GM18861 (cell line): ENCODE data around the gene SOX15.

Source experiments
- ATAC-seq: cut with Tn5 transposase; IDR thresholded peaks from one replicate; pipeline ENCODE4 v1.9.1; 2021; ENCODE audit not compliant: unreplicated experiment

The SOX15 gene

DNA sequence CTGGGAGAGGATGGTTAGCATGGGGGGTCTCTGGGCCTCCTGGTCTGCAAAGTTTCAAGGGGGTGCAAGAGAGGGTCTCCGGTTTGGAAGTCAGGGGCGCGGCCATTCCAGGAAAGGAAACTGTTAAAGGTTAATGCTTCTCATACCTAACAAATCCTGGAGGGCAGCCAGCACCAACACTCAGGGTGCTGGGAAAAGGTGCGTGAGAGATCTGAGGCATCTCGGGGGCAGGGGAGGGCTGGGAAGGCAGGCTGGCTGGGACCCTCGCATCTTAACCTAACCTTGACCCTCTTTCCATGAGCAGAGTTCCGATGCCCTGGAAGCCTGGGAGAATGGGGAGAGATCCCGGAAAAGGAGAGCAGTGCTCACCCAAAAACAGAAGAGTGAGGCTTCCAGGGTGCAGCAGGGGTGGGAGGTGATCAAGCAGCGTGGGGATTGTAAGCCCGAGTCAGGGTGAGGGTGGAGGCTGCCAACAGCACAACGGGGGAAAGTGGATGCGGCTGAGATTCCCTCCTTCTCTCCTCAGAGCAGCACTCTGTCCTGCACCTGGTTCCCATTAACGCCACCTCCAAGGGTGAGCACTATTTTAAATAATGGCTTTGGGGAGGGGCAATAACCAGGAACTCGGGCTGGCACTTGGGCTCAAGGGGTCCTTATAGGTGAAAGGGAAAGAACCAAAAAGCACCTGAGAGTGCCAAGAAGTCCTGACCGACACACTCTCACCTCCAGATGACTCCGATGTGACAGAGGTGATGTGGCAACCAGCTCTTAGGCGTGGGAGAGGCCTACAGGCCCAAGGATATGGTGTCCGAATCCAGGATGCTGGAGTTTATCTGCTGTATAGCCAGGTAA lies 30.3 kb downstream of the SOX15 start:
- ATAC-seq = no peak

DNA sequence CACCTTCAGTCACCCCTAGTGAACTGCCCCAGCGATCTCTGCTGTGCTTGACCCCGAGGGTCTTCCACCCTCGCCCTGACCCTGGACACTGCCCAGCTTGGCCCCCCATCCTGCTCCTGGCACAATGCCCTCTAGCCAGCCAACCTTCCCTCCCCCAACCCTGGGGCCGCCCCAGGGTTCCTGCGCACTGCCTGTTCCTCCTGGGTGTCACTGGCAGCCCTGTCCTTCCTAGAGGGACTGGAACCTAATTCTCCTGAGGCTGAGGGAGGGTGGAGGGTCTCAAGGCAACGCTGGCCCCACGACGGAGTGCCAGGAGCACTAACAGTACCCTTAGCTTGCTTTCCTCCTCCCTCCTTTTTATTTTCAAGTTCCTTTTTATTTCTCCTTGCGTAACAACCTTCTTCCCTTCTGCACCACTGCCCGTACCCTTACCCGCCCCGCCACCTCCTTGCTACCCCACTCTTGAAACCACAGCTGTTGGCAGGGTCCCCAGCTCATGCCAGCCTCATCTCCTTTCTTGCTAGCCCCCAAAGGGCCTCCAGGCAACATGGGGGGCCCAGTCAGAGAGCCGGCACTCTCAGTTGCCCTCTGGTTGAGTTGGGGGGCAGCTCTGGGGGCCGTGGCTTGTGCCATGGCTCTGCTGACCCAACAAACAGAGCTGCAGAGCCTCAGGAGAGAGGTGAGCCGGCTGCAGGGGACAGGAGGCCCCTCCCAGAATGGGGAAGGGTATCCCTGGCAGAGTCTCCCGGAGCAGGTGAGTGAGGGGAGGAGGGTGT lies 31.2 kb downstream of the SOX15 start, which contains the start of gene TNFSF13:
Gene TNFSF13 (plus strand): TSS at position 207 of the 776 bp plus-strand sequence. CDS start 290 bp downstream, at position 497.
- ATAC-seq = no peak

DNA sequence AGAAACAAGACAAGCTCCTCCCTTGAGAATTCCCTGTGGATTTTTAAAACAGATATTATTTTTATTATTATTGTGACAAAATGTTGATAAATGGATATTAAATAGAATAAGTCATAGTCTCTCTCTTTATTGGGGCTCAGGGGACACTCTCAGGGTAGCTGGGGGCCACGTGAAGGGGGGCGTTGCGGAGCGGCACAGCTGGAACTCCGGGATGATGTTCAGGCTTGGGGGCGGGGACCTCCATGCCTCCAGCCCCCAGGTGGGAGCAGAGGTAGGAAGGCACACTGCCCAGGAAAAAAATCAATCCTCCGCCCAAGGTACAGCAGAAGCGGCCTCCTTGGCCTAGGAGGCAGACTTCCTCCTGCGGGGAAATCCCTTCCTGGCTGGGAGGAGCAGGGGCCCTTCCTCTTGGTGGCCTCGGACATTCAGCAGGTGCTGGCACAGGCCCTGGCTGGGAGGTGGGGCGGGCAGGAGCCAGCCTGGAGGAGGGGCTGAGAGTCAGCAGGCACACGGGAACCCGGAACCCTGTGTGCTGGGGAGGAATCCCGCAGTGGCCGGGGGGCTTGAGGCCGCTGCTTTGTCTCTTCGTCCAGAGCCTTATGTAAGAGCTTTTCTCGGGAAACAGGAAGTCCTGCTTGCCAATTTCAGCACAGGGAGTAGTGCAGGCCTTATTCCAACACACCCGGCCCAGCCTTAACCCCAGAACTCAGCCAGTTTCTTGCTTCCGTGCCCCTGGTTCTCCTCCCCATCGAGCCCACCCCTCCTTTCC lies 31.9 kb downstream of the SOX15 start:
- no peak for ATAC-seq

DNA sequence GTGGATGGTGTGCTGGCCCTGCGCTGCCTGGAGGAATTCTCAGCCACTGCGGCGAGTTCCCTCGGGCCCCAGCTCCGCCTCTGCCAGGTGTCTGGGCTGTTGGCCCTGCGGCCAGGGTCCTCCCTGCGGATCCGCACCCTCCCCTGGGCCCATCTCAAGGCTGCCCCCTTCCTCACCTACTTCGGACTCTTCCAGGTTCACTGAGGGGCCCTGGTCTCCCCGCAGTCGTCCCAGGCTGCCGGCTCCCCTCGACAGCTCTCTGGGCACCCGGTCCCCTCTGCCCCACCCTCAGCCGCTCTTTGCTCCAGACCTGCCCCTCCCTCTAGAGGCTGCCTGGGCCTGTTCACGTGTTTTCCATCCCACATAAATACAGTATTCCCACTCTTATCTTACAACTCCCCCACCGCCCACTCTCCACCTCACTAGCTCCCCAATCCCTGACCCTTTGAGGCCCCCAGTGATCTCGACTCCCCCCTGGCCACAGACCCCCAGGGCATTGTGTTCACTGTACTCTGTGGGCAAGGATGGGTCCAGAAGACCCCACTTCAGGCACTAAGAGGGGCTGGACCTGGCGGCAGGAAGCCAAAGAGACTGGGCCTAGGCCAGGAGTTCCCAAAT lies 32.6 kb downstream of the SOX15 start:
- no peak for ATAC-seq

DNA sequence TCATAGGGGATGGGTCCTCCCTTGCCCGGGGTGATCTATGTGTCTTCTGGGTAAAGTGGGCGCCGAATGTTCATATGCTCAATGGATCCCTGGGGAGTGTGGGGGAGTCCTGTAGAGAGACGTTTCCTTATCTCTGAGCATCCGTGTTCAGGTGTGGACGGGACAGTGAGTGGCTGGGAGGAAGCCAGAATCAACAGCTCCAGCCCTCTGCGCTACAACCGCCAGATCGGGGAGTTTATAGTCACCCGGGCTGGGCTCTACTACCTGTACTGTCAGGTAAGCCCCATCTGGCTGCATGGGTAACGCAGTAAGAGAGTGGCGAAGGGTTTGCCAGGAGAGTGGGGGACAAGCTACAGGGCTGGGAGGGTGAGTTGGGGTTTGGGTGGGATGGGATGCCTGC lies 33.3 kb downstream of the SOX15 start:
- ATAC-seq = no peak

DNA sequence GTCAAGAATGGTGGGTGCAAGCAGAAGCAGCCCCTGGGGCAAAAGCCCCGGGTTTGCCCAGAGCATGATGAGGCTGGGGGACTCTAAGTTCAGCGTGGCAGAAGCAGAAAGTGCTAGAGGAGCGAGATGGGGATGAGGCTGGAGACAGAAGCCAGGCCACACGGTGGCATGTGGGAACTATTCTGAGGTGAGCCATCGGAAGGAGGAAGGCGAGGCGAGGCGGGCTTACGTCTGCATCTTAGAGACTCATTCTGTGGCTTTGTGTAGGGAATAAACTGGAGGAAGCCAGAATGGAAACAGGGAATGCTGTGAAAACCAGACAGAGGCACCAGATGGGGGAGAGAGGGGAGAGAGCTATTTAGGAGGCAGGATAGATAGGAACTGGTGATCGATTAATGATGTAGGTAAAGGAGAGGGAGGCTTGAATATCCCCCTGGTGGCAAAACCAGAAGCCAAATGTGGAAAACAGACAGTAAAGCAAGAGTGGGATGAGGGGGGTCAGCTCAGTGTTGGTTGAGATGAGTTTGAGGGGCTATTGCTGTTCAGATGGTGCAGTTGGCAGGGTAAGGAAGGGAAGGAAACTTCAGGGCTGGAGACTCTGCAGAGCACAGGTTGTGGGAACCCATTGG lies 34.5 kb downstream of the SOX15 start:
- ATAC-seq = no peak

DNA sequence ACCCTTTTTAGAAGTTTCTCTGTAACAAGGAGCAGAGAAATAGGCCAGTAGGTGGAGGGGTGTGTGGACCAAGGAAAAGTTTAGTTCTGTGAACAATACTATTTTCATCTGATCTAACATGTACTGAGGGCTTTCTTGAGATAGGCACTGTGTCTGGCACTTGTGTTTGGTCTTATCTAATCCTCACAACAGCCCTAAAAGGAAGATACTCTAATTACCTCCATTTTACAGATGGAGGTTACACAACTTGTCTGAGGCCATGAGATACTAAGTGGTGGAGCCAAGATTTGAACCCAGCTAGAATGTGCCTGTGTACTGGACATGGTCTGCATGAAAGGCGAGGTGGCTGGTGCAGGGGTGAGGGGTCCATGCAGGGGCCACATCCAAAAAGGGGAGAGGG lies 36.5 kb downstream of the SOX15 start:
- ATAC-seq = no peak

DNA sequence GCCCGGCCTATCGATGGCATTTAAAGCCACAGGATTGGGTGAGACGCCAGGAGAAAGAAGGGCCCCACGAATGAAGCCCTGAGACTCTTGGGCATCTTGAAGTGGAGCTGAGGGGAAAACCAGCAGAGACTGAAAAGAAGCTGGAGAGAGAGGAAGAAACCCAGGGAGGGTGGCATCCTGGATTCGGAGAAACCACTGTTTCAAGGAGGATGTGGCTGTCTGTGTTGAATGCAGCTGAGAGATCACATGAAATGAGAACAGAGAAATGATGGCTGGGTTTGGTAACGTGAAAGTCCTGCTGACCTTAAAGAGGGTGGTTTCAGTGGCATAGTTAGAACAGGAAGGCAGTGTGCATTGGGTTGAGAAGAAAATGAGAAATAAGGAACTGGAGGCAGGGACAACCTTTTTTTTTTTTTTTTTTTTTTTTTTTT lies 37.3 kb downstream of the SOX15 start:
- ATAC-seq = no peak

DNA sequence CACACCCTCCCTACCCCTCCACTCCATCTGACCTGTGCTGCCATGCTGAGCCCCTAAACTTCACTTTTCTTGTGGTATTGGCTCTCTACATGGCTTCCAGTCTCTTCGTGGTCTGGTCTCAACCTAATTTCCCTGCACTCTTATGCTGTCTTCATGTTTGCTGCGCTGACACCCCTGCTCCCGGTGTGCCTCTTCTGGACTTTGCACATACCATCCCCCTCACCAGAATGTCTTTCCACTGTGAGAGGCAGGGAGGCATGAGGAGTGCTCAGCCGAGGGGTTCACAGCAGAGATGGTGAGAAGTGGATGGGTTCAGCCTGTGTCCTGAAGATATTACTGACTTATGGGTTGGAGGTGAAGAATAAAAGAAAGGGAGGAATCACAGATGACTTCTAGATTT lies 38.5 kb downstream of the SOX15 start:
- no peak for ATAC-seq

DNA sequence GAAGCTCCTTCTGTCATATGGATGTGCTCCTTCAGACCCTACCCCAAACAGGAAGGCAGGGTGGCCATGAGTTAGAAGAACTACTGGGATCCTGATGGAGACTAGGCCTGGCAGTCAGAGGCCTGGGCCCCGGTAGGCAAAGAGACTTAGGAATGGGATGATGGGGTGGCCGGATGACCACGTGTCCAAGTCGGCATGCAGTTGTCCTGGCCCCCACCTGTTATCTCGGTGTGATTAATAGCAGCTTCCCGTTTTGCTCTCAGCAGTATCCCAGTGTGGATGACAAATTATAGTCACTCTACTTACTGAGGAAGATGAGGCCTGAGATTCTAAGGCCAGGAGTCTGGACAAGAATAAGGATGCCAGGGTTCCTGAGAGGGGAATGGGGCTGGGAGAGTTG lies 39.5 kb downstream of the SOX15 start:
- ATAC-seq = no peak

GRCh38 chr17:7549401-7550055 lies 40.4 kb downstream of the SOX15 start:
- ATAC-seq = no peak

DNA sequence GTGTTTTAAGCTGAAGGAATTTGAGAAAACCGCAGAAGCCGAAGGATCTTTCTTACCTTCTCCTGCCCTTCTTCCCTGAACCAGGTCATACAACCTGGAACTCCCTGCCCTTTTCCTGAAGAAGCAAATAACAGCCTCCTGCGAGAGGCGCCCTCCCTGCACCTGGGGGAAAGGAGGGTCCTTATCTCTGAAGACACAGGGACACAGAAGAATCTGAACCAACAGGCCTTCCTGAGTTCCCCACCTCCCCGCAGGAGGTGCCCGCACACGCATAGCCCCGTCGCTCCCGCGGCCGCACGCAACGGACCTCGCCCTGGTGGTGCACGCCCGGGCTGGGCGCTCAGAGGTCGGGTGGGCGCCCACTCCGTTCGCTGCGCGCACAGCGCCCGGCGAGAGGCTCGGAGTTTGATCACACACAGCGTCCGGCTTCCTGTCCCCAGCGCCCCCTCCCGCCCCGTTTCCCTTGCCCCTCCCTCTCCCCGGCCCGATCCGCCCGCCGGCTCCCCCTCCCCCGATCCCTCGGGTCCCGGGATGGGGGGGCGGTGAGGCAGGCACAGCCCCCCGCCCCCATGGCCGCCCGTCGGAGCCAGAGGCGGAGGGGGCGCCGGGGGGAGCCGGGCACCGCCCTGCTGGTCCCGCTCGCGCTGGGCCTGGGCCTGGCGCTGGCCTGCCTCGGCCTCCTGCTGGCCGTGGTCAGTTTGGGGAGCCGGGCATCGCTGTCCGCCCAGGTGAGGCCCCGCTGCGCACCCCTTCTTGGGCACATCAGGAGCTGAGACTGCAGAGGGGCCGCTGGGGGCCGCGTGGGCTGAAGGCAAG lies 41.1 kb downstream of the SOX15 start, which contains the start of gene TNFSF12:
Gene TNFSF12 (plus strand): TSS at position 474 of the 816 bp plus-strand sequence. CDS start 96 bp downstream, at position 570.
- no peak for ATAC-seq

GRCh38 chr17:7544911-7545310 lies 45.0 kb downstream of the SOX15 start:
- ATAC-seq = no peak

DNA sequence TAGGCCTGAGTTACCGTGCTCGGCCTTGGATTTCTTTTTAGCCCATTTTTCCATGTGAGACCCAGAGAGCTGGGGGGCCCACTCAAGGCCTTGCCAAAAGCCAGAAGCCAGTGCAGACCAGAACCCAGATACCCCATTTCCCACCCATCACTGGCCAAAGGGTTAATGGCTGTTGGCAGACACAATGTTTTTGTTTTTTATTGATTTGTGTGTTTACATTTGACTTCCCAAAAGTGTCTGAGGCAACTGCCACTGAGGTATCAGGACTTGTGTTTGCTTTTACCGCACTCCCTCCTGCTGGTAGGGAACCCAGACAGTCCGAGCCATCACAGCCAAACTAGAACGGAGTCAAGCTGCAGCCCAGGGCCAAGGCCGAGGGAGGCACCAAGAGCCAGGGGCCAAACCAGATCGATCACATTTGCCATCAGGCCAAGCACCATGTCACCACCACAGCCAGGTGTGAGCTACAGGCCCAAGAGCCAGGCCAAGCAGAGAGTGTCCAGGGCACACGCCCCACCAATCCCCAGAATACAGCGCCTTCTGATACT lies 48.7 kb downstream of the SOX15 start:
- no peak for ATAC-seq

DNA sequence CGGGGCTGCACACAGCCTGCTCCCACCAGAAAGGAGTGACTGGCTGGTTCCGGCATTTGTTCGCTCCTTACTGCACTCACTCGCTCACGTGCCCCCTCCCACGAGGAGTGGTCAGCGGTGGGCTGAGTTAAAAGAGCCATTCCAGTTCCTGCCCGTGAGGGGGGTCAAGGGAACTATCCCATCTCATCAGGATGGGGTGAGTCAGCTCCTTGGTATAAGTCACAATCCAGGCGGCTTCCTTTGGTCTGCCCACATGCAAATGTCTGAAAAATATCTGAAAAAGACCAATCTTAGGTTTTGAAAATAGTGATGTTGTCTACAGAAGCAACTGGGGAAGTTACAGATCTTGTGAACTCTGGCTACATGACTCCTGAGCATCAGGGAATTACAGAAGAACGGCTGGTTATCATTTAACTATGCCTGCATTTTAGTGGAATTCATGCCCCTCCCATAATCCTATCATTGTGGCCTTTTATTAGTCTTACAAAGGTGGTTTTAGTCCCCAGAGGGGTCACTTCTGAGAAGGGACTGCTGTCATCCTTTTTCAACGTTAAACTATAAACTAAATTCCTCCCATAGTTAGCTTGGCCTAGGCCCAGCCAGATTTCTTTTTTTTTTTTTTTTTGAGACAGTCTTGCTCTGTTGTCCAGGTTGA lies 50.9 kb downstream of the SOX15 start:
- no peak for ATAC-seq
